GM19463 (cell line): ENCODE data around the gene DMRT1.
"Not testable (repeated sequence)": the region's sequence is repeated elsewhere in the genome, so short reads cannot be mapped to it uniquely, and the experiment has no call there.

Experiments
- ATAC-seq: cut with Tn5 transposase; IDR thresholded peaks from one replicate; pipeline ENCODE4 v1.9.1; 2021; ENCODE audit warnings: mild to moderate bottlenecking, moderate library complexity; ENCODE audit not compliant: unreplicated experiment

DMRT1 gene

GRCh38 chr9:852539-852938 is 11.0 kb downstream of the DMRT1 start:
- no peak for ATAC-seq

GRCh38 chr9:859251-859650 is 17.8 kb downstream of the DMRT1 start:
- ATAC-seq, result peak; percentile 100

- ATAC-seq, result no peak
These were observed 19.2 kb downstream of the DMRT1 start for GRCh38 chr9:860706-861105.

- not testable (repeated sequence) for ATAC-seq
These were observed 20.0 kb downstream of the DMRT1 start for GRCh38 chr9:861525-861924.

GRCh38 chr9:875119-875962 is 33.8 kb downstream of the DMRT1 start:
- no peak for ATAC-seq

- ATAC-seq, result no peak
These were observed 34.9 kb downstream of the DMRT1 start for GRCh38 chr9:876425-876824.

GRCh38 chr9:878239-878638 is 36.7 kb downstream of the DMRT1 start:
- no peak for ATAC-seq

- ATAC-seq, result no peak
These were observed 39.2 kb downstream of the DMRT1 start for GRCh38 chr9:880725-881124.

- no peak for ATAC-seq
These were observed 41.0 kb downstream of the DMRT1 start for GRCh38 chr9:882416-882924.

GRCh38 chr9:883011-883410 is 41.5 kb downstream of the DMRT1 start:
- ATAC-seq, result no peak

GRCh38 chr9:886886-887285 is 45.4 kb downstream of the DMRT1 start:
- no peak for ATAC-seq

GRCh38 chr9:892123-892522 is 50.6 kb downstream of the DMRT1 start:
- ATAC-seq, result no peak

GRCh38 chr9:893115-893514 is 51.6 kb downstream of the DMRT1 start:
- no peak for ATAC-seq

- peak; percentile 98 for ATAC-seq
These were observed 52.4 kb downstream of the DMRT1 start for GRCh38 chr9:893843-894420.

GRCh38 chr9:899440-900184 is 58.1 kb downstream of the DMRT1 start:
- ATAC-seq, result no peak

GRCh38 chr9:903886-904285 is 62.4 kb downstream of the DMRT1 start:
- no peak for ATAC-seq

GRCh38 chr9:905906-906305 is 64.4 kb downstream of the DMRT1 start:
- ATAC-seq, result no peak

GRCh38 chr9:908536-909205 is 67.2 kb downstream of the DMRT1 start:
- no peak for ATAC-seq

GRCh38 chr9:911005-911404 is 69.5 kb downstream of the DMRT1 start:
- no peak for ATAC-seq

- no peak for ATAC-seq
These were observed 71.3 kb downstream of the DMRT1 start for GRCh38 chr9:912776-913175.

- ATAC-seq, result not testable (repeated sequence)
These were observed 72.0 kb downstream of the DMRT1 start for GRCh38 chr9:913526-913925.
